Heart right ventricle (tissue), 16 donors: ENCODE results near the gene WASHC4. TPM values are rescaled to one million over a fixed set of nuclear protein-coding genes. Genes with fewer than 3 reads are reported as not detected.

Experiments
- ATAC-seq, 8 donors: fragments of 200-7000 bp; cut with Tn5 transposase; one replicate each; pipeline ENCODE4 v1.9.1; 2020; ENCODE audit warnings: mild to moderate bottlenecking in 8 of 8, moderate library complexity in 8 of 8, moderate number of reproducible peaks in 1 of 8
- DNase-seq, 2 donors: peaks; one replicate each; pipeline ENCODE4 v3.0.0-alpha.2; 2020
- H3K27ac ChIP-seq, 10 donors: fragments of 200-600 bp; sonication (generic) in 2 of 10; one replicate each; pipeline versions ENCODE4 v1.5.0 to v1.8.0; 2020 to 2022; ENCODE audit warnings: mild to moderate bottlenecking in 3 of 10
- H3K27me3 ChIP-seq, 7 donors: fragments of 200-600 bp; one replicate each; pipeline ENCODE4 v1.8.0; 2021 to 2022; ENCODE audit warnings: mild to moderate bottlenecking in 2 of 7
- H3K36me3 ChIP-seq, 9 donors: fragments of 200-600 bp; sonication (generic) in 1 of 9; one replicate each; pipeline versions ENCODE4 v1.5.0 to v1.8.0; 2020 to 2022; ENCODE audit warnings: mild to moderate bottlenecking in 2 of 9
- H3K4me1 ChIP-seq, 9 donors: fragments of 200-600 bp; sonication (generic) in 1 of 9; one replicate each; pipeline versions ENCODE4 v1.5.0 to v1.8.0; 2020 to 2022; ENCODE audit warnings: mild to moderate bottlenecking in 4 of 9
- H3K4me3 ChIP-seq, 10 donors: fragments of 200-600 bp; sonication (generic) in 2 of 10; one replicate each; pipeline versions ENCODE4 v1.5.0 to v1.8.0; 2020 to 2022; ENCODE audit warnings: mild to moderate bottlenecking in 7 of 10, moderate library complexity in 2 of 10
- H3K9me3 ChIP-seq, 11 donors: fragments of 200-600 bp in 10 of 11; sonication (generic) in 2 of 11; one replicate each; pipeline versions ENCODE4 v1.5.0 to v1.8.0; 2013 to 2022; ENCODE audit warnings: mild to moderate bottlenecking in 2 of 11, control low read depth in 1 of 11, moderate library complexity in 1 of 11
- CTCF ChIP-seq, 9 donors: fragments of 200-600 bp; sonication (generic) in 2 of 9; IDR thresholded peaks; one replicate each; pipeline versions ENCODE4 v1.5.0 to v1.8.0; 2021 to 2022; ENCODE audit warnings: antibody characterized with exemption in 9 of 9, mild to moderate bottlenecking in 5 of 9, moderate library complexity in 1 of 9
- WGBS, 2 donors: extraction: QIAGEN DNeasy Blood & Tissue Kit; methylation state at CpG; one replicate each; pipeline ENCODE4 v1.1.7; 2013; ENCODE audit warnings: inconsistent platforms in 1 of 2; 5-methylcytosine and 5-hydroxymethylcytosine counted together
- intact Hi-C, 10 donors: fragments of 100-400 bp; cut with DNase I; formaldehyde crosslinking; loops; one replicate each; pipeline versions ENCODE4 v1.11.1 to v1.14.2; 2022
- polyA plus RNA-seq, 2 donors: library from polyadenylated mRNA; stranded (reverse); fragments of 200-250 nt; gene quantifications; one replicate each; pipeline ENCODE4 v1.2.3, GENCODE V29; 2013
- total RNA-seq, 10 donors: library from RNA; stranded (reverse); fragmentation: NEBNext Ultra II Directional in 3 of 10; extraction: Animal tissue kit (Norgen Biotek cat#: 25700) in 3 of 10; gene quantifications; one replicate each; pipeline versions ENCODE4 v1.2.1 to v1.2.4, GENCODE V29; 2021 to 2023
- donor health status: Arrhythmogenic right ventricular cardiomyopathy.
- donor health status: ischemic (EF 13 %, LVEDD 7.1; RV severe dilation, severe dysfunction).
- donor health status: healthy with polysubstance abuse.
- donor health status: DM: no; HTN: yes; CAD: no.
- donor health status: DM: no; HTN: no; CAD: no.
- donor health status: ischemic (EF 25% LVEDD 6.9; RV normal size, moderate dysfunction).
- donor health status: ischemic (EF 25% LVEDD 5.7; RV mildly dilated, moderate dysfunction).
- donor health status: healthy.
- donor health status: DM: yes; HTN: yes; CAD: no.
- donor health status: Ischemic cardiomyopathy.
- donor health status: ischemic (EF 35%, LVEDD 5.7; RV mildly dilated, moderate dysfunction).
- donor health status: nonischemic (EF 11% LVEDD 7.7; RV severe dilation, severe dysfunction).
- donor health status: DM: yes; HTN: yes; CAD: no.
- donor health status: PGD.
- donor health status: ischemic (EF 29% LVEDD 5.4; RV normal size, mild dysfunction).
- donor health status: nonischemic (EF 23%, LVEDD 6.1; RV moderate dilation, normal function).

Gene WASHC4
- total and polyA plus RNA-seq, 12 donors: 7.2 to 31.8 (median 23.8) TPM

- Histone ChIP-seq H3K4me3 (no peak overlapping the region), H3K4me1 (peaks cover 3 to 32% (median 21%) of the 10 kb centered on the region in 9 donors), H3K9me3 (no peaks in the 10 kb centered on the region), H3K27me3 (no peaks in the 10 kb centered on the region), H3K27ac (no peak overlapping the region), H3K36me3 (peaks cover 0 to 87% (median 25%) of the 10 kb centered on the region in 9 donors)
- DNase-seq (no peak), ATAC-seq (no peak)
- 82 to 84% methylated on average over 9 of the region's 9 CpGs for WGBS, 2 donors
- intact Hi-C loops: no loop called here
- no peak for TF ChIP-seq CTCF (IDR thresholded peaks at IDR 0.05)
These were observed 107.3 kb downstream of the WASHC4 start for GRCh38 chr12:105214670-105215375.

DNA sequence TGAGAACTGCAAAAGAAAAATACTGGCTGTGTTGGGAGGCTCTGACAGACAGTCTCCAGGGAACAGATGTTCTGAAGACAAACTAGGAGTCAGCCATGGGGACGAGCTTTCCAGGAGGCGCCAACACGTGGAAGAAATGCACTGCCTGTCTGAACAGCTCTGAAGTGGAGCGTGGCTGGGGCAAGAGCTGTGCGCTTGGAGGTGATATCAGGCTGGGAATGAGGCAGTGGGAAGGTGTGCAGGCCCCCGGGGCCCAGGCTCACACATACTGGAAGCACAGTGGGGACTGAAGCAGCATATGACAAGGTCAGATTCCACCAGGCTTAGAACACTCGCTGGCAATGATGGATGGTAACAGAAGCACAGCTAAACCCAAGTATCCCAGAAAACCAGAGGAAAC is 110.9 kb downstream of the WASHC4 start:
- ATAC-seq (peak; percentile 56 to 82 (median 70)), DNase-seq (peak; percentile 25 to 31)
- Histone ChIP-seq H3K27me3 (no peaks in the 10 kb centered on the region), H3K27ac (peak overlapping the region in 9 of 10 donors; percentile 8 to 84 (median 36)), H3K36me3 (peaks cover 0 to 79% (median 18%) of the 10 kb centered on the region in 9 donors), H3K4me1 (peaks cover 21 to 68% (median 57%) of the 10 kb centered on the region in 9 donors), H3K4me3 (no peak overlapping the region), H3K9me3 (no peaks in the 10 kb centered on the region)
- WGBS, 2 donors: 36 to 49% methylated on average over 7 of the region's 7 CpGs
- peak in 3 of 9 donors; percentile 7 to 22 (median 11) for TF ChIP-seq CTCF (IDR thresholded peaks at IDR 0.05)
- intact Hi-C loops: no loop called here

Other genes with a start within 250 kb of the WASHC4 start
- 1 to 10 TPM; 2.0 to 9.2 (median 3.2) TPM for gene SLC41A2, start 149.4 kb upstream of the WASHC4 start, total RNA-seq
- gene SLC41A2, start 149.4 kb upstream of the WASHC4 start, polyA plus RNA-seq: under 1 TPM; 0.37 to 0.54 TPM
- gene NOPCHAP1, start 121.4 kb upstream of the WASHC4 start, total RNA-seq: 10 to 100 TPM in 7 of 10 donors, 1 to 10 TPM in 3; 7.7 to 14.5 (median 12.1) TPM
- gene NOPCHAP1, start 121.4 kb upstream of the WASHC4 start, polyA plus RNA-seq: 1 to 10 TPM; 4.5 to 8.1 TPM
- 1 to 10 TPM; 1.1 to 3.7 (median 1.5) TPM for gene ALDH1L2, start 23.3 kb upstream of the WASHC4 start, total RNA-seq
- gene ALDH1L2, start 23.3 kb upstream of the WASHC4 start, polyA plus RNA-seq: 1 to 10 TPM; 1.1 to 1.7 TPM
- gene APPL2, start 128.4 kb downstream of the WASHC4 start, total RNA-seq: 10 to 100 TPM; 14.1 to 28.9 (median 19.4) TPM
- gene APPL2, start 128.4 kb downstream of the WASHC4 start, polyA plus RNA-seq: 10 to 100 TPM in 1 of 2 donors, 1 to 10 TPM in 1; 8.4 to 15.2 TPM
- gene C12orf75, start 223.0 kb downstream of the WASHC4 start, total RNA-seq: 1 to 10 TPM in 8 of 10 donors, under 1 TPM in 2; 0.76 to 4.9 (median 1.7) TPM
- 1 to 10 TPM in 1 of 2 donors, under 1 TPM in 1; 0.86 to 3.1 TPM for gene C12orf75, start 223.0 kb downstream of the WASHC4 start, polyA plus RNA-seq